Stimulated activated CD4-positive, alpha-beta T cell treated with anti-CD3 and anti-CD28 coated beads, Interleukin-4, amount 100 ng/mL, for 1 hour (primary cell): ENCODE measurements around the gene PGLYRP2.

Source experiments
- DNase-seq: peaks from one replicate; pipeline ENCODE4 v3.0.0-alpha.2; 2020

Gene PGLYRP2

DNA sequence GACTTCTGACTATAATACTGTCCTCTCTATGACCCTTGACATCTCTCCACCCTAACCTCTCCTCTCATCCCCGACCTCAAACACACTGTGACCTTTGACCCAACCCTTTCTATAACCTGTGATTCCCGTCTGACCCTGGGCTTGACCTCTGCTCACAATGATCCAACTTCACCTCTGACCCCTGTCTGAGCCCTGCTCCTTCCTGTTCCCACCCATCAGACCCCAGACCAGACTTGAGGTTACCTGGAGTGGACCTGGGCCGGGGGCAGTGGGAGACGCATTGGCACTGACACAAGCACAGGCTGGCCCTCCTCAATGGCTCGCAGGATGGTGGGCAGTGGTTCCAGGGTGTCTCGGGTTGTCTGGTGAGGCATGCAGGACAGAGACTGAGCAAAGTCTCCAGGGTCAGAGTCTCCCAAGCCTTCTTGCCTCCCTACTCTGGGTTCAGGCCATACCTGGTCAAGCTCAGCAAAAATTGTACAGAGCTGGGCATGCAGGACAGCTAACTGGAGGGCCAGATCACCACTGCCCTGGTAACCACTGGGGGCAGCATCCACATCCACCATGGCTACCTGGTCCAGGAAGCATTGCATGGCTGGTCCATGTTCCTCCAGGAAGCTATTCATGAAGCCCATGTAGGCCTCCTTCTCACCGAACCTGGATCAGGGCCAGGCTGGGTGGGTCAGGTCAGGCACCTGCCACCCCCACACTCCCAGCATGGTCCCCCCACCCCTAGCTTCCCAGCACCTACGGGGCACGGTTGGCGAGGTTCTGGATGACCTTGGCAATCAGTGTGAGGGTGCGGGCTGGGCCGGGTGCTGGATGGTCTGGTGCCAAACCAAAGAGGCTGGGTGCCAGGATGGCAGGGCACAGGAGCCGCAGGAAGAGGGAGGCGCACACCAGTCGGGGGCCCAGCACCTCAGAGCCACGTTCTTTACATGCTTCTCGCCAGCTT, 25.1 kb downstream of the PGLYRP2 start:
- no peak for DNase-seq

DNA sequence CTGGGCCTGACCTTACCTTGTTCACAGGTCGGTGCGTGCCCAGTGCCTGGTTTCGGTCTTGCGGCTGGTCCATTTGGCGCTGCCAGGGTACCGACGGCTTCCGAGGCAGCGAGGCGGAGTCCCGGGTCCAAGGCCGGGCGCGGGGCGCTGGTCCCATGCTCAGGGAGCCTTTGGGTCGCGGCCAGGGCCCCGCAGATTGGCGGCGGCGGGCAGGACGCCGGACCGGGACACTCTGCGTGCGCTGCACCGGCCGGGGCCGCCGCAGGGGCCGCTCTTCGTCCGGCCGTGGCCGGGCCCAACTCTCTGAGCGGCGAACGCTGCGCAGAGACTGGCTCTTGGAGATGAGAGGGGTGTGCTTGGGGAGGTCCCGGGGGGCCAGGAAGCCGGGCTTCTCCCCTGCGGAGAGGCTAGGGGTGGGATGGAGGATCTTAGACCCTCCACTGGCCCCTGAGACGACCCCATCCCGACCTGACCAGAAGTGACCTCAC, 26.2 kb downstream of the PGLYRP2 start:
- no peak for DNase-seq

DNA sequence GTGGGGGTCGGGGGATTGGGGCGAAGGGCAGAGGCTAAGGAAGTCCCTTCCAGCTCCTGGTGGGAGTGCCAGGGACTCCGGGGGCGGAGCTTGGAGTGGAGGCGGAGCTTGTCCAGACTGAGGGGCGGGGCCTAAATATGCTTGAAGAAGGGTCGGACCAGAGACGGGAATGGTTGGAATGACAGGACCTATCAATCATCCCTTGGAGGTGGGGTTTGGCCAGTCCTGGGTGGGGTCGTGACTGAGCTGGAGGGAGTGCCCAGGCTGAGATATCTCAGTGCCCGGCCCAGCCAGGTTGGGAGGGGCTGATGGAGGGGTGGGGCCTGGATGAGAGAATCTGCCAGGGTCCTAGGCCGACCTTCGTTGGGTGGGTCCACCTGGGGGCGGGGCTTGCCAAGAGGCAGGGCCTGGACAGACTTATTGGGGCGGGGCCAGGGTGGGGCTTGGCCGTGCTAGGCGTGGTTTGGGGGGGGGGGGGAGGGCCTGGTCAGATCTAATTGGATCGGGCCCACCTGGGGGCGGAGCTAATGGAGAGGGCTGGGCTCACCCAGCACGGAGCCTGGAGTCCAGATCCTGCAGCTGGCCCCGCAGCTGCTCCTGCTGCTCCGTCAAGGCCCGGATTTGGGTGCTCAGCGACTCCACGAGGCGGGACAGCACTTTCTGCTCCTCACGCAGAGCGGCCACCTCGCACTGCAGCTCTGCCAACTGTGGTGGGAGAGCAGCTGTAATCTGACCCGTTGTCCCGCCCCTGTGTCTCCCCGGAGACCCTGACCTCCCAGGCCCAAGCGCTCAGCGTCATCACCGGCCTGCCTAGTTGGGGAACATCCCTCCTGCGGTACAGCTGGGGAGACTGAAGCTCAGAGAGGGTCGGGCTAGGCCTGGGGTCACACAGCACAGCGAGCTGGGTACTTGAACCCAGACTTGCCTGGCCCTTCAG, 26.9 kb downstream of the PGLYRP2 start:
- peak; percentile 19 for DNase-seq

DNA sequence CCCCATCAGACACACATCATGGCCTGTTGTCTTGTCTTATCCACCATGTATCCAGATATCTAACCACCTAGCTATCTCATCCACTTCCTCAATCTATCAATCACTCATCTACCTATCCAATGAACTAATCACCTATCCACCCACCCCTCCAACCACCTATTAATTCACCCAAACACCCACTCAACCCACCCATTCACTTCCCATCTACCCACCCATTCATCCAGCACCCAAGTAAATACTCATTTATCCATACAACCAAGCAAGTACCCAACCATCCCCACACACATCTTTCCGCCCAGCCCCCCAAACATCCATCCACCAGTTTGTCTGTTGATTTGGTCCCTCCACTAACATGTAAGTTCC, 28.8 kb downstream of the PGLYRP2 start:
- DNase-seq: no peak

DNA sequence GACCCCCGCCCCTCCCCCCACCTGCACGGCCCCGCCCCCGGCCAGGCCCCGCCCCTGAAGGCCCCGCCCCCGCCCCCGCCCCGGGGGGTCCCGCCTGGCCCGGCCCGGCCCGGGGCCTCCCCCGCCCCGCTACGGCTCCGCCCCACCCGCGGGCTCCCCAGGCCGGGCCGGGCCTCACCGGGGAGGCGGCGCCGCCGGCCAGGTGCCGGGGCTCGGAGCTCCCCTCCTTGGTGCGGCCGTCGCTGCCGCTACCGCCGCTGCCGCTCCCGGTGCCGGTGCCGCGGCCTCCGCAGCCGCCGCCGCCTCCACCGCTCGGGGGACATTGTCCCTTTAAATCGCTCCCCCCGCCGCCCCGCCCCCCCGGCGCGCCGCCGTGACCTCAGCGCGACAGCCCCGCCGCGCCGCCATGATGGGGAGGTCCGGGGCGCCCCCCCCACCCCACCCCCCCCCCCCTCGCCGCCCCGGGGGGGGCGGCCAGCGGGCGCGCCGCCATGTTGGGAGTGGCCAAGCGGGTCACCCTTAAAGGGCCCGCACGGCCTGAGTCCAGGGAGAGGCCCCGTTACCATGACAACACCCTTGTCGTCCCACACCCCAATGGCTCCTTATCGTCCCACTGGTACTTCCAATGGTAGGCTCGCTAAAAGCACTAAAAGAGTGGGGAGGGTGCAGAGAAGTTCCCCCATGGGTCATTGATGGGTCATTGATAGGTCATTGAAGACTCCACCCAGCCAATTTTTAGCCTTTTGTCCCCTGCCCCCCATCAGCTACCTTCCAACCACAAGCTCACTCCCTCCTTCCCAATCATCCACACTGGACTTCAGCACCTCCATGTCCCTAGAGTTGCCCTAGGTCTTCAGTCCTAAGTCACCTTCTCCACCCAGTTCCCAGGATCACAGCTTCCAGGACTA, 29.4 kb downstream of the PGLYRP2 start, which contains the start of gene WIZ:
WIZ (minus strand) TSS at position 337 of the 908 bp plus-strand sequence. CDS start 1,649 bp downstream, outside the sequence.
- peak; percentile 88 for DNase-seq

DNA sequence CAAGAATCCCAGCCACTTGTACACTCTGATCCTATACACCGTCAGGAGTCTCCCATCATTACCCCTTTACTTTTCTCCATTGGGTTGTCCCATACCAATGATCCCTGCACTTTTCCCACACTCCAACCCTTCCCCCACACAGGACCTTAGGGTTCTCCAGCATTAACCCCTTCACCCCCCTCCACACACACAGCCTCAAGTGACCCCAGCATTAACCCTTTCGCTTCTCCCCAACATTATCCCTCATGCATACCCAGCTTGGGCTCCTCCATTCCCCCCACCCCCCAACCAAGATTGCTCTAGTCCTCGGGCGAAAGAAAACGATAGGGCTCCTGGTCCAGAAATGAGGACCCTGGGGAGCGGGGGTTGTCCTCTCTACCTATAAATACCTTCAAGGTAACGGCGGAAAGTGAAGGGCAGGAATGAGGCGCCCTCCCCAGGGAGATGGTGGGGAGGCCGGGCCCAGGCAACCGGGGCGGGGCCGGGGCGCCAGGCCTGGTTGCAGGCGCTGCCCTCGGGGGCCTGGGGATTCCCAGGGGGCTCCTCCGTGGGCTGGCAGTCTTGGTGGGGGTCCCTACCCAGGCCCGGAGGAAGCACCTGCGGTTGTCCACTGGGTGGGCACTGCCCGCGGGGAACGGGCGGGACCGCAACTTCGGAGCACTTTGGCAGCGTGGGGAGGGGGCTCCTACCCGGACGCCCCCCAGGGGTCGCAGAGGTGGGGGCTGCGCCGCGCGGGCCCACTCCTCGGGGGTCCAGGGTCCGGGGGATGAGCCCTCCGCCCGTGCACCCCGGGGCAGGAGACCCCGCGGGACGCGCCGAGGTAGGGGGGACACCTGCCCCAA, 30.3 kb downstream of the PGLYRP2 start:
- no peak for DNase-seq

DNA sequence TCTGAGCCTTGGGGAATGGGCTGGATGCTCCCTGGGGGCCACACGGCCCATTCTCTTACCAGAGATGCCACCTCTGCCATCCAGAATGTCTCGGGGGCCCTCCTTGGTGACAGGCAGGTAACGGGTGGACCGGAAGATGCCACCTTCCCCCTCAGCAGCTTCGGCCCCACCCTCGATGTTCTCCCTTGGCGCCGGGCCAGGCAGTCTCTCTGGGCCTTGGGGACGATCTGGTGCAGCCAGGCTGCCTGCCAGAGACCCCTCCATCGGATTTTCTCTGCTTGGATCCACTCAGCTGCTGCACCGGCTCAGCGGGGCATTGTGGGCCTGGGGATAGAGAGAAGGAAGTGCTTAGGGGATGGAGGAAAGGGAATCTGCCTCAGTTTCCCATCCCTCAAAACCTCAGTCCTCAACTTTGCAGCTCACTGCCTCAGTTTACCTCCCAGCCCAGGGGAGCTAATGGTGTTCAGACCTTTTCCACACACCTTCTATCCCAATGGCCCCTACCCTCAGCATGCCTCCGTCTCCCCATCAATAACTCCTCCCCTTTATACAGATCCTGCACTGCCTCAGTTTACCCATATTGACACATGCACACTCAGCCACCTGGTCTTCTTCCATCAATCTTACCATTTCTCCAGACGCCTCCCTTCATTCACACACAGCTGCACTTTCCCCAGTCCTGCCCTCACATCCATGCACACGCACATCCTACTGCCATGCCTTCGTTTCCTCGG, 31.1 kb downstream of the PGLYRP2 start:
- DNase-seq: no peak

DNA sequence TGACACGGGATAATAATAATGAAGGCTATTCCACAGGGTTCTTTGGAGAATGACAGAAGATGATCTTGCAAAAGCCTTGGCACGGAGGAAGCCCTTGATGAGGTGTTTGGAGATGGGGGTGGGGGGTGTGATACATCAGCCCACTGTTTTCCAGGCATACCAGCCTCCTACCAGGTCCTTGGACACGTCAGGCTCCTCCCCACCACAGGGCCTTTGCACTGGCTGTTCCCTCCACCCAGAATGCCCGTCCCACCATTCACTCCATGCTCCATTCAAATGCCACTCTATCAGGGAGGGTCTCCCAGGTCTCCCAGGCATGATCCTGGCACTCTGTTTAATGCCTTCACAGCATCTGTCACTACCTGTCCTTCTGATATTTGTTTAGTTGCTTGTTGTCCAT, 32.2 kb downstream of the PGLYRP2 start:
- DNase-seq: no peak

DNA sequence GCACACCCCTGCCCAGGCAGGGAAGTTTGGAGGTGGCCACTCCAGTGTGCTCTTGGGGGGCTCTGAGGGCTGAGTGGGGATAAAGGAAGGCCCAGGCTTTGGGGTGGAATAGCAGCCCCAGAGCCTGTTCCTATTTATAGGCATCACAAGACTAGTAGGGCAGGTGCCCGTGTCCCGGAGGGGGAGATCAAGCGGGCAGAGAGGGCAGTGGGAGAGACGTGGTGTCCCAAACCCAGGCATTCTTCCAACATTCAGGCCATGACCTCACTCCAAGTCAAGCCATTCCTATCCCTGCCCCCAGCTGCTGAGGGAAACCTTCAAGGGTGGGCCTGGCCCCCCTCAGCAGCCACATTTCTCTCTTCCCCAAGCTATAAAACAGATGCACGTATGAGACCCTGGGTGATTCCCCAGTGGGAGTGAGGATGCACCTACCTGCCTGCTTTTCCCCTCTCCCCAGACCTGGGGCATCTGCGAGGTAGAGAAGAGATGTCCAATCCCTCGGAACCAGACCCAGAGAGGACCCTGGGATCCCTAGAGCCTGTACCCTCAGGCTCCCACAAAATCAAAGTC, 33.4 kb downstream of the PGLYRP2 start:
- DNase-seq: no peak

DNA sequence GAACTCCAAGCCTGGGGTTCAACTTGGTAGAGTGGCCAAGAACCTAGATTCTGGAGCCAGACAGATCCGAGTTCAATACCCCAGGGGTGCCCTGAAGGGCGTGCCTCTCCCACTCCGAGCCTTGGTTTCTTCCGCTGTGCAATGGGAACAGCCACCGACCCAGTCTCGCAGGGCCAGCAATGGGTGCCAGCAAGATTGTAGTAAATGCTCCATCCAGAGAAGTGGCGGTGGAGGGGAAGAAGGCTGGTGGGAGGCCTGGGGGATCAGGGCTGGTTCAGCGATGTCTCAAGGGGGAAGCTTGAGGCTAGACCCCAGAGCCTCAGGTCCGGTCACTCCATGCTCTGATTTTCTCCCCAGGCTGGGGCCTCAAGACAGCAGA, 34.1 kb downstream of the PGLYRP2 start:
- no peak for DNase-seq

DNA sequence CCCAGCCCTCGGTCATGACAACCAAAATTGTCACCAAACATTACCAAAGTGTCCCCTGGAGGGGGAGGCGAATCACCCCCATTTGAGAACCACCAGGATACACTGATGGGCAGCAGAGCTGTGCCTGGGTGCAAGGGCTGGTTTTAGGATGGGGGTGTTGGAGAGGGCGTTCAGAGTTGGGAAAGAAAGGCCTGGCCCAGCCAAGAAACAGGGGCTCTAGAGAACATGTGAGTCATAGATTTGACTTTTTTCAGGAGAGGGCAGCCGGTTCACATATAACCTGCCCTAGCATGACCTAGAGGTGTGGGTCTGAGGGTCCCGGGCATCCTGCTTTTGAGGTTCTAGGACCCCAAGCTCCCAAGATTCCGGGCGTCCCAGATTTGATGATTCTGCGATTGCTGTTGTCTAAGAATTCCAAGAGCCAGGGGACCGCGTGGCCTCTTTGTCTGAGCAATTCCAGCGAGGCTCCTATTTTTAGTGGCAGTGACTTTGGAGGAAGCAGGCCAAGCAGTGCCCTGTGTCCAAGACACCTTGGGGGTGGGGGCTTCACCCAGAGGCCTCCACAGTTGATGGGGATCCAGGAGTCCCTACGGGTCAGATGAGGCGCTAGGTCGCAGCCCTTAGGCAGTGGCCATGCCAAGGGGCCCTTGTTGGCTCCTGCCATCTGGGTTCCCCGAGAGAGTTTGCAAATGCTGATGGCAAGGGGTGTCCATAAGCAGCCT, 34.6 kb downstream of the PGLYRP2 start:
- no peak for DNase-seq

DNA sequence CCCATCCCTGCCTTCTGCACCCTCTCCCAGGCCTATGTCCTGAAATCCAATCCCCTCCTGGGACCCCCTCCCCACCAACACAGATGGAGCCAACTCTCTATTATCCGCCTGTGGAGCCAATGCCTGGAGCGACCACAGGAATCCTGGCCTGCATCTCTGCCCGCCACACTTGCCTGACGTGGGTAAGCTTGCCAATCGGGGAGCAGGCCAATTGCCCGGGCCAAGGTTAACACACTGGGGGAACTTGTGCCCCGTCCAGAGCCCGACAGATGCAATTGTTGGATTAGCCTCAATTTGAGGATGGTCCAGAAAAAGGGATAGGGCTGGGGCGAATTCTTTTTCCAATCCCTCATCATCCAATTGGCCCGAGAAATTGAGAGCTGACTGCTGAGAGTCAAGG, 35.5 kb downstream of the PGLYRP2 start:
- DNase-seq: no peak

DNA sequence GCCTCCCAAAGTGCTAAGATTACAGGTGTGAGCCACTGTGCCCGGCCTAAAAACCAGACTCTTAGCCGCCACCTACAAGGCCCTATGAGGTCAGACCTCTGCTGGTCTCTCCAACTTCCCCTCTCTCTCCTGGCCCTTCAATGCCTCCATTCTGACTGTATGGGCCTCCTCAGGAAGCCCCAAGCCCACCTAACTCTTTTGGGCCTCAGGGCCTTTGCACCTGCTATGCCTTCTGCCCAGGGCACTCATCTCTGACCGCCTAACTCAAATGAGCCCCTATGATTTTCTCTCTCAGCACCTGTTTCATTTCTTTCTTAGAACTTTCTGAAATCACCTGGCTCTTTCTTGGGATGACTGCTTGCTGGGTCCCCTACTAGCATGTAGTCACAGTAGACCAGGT, 36.0 kb downstream of the PGLYRP2 start:
- DNase-seq: no peak

DNA sequence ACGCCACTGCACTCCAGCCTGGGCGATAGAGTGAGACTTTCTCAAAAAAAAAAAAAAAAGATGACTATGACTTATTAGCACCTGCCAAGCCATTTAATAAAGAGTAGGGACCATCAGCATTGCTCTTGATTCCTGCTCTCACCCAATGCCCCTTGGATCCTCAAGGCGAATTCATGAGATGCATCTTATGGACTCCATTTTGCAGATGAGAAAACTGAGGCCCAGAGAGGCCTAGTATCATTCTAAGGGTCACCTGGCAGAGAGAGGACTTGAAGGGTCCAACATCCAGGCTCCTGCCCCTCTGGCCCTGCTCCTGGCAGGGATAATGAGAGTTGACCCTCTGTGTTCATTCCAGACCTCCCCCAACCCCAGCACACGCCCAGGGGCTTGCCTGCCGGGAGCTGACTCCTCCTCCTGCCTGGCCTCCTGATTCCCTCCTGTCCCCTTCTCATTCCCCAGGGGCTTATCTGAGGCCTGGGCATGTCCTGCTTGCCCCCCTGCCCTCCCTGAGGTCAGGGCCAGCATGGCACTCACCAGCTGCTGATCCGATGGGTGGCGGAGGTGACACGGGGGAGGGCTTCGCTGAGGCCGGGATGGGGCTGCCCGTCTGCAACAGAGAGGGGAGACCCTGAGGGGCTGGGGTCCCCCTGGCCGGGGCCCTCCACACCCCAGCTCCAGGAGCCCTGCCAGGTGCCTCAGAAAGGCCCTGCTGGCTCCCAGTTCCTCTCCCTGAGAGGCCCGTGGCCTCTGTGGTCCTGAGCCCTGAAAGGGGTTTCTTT, 37.0 kb downstream of the PGLYRP2 start:
- no peak for DNase-seq

DNA sequence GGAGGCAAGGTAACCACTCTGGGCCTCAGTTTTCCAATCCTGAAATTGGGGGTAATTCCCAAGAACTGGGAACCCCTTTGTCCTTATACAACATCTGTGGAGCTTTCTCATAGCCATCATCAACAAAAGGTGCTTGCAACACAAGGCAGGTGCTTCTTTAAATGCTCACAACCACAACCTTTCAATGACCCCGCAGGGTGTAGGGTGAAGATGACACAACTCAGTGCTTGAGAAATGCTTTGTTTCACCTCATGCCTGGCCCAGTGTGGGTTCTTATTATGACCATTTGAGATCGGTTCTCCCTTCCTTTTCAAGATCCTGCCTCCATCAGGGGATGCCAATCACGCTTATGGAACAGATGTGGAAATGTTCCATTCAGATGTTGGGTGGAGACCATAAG, 38.0 kb downstream of the PGLYRP2 start:
- no peak for DNase-seq

DNA sequence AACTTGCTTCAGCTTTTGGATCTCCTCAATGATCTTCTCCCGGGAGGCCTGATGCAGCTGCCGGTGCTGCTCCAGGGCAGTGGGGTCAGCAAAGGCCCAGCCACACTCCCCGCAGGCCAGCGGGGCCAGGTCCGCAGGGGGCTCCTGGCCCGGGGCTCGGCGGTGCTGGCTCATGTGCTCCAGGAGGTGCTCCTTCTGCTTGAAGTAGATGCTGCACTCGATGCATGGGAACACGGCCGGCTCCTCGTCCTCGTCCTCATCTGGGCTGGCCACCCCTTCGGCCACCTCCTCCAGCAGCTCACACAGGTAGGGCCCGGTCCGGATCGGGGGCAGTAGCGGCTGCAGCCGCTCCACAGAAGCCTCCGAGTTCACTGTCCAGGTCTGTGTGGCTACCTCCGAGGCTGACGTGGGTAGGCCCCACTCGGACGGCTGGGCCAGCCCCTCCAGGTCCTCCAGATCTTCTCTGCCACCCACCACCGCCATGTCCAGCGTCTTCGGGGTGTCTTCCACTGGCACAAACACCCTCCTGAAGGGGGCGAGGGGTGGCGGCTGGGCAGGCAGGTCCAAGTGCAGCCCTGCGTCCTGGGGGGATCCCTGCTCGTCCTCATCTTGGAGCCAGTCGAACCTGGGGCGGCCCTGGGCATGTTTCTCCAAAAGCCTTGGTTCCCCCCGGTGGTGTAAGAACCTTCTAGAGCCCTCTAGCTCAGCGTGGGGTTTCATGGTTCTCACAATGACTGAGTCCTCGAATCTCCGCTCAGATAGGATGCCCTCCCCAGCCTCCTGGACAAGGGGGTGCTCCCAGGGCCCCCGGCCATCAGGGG, 39.3 kb downstream of the PGLYRP2 start:
- DNase-seq: no peak

DNA sequence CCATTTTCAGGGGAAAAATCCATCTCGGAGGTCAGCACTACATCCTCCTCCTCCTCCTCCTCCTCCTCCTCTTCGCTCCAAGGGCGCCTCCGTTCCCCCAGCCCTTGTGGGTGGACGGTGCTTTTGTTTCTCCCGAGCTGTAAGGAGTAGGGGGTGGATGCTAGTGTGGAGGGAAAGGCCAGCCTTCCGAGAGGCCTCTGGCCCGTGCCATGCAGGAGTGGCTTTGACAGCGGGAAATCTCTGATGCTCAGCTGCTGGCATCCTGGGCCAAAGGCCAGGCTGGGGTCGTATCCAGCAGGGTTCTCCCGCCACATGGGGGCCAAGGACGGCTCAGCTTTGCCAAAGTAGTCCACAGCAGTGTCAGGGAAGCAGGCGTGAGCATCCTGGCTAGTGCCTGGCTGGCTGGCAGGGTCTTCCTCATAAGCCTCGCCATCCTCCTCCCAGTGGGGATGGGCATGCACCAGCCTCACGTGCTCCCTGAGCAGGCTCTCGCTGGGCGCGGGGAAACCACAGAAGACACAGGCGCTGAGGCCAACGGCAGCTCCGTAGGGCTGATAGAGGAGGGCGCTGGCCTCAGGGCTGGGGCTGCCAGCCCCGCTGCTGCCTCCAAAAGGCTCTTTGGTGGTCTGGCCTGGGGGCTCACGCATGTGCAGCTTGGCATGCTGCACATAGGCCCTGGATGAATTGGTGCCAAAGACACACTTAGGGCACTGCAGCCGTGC, 40.1 kb downstream of the PGLYRP2 start:
- no peak for DNase-seq
